Thoracic aorta (tissue), 2 donors: ENCODE results near the gene VSTM4. TPM values are rescaled to one million over a fixed set of nuclear protein-coding genes. Genes with fewer than 3 reads are reported as not detected.

Source experiments
- ATAC-seq: fragments of 150-250 bp; one replicate; pipeline ENCODE4 v1.8.0; 2017; ENCODE audit warnings: low read depth; ENCODE audit not compliant: insufficient number of reproducible peaks, low FRiP score
- DNase-seq: peaks from one replicate; pipeline ENCODE4 v3.0.0-alpha.2; 2020; ENCODE audit warnings: low spot score
- H3K27ac ChIP-seq, 2 donors: fragments of 200-600 bp; sonication (generic); 1 replicate in 1 of 2; 2 replicates in 1 of 2; pipeline ENCODE4 v1.5.1; 2016; ENCODE audit warnings: mild to moderate bottlenecking in 2 of 2, moderate library complexity in 2 of 2
- H3K27me3 ChIP-seq: fragments of 200-600 bp; sonication (generic); replicated peaks from 2 replicates; pipeline ENCODE4 v1.6.0; 2016; ENCODE audit warnings: mild to moderate bottlenecking; ENCODE audit not compliant: insufficient read depth
- H3K36me3 ChIP-seq: fragments of 200-600 bp; sonication (generic); one replicate; pipeline ENCODE4 v1.5.1; 2016
- H3K4me1 ChIP-seq, 2 donors: fragments of 200-600 bp; sonication (generic); 1 replicate in 1 of 2; 2 replicates in 1 of 2; pipeline versions ENCODE4 v1.5.1 to v1.6.0; 2016; ENCODE audit warnings: low read depth in 2 of 2, mild to moderate bottlenecking in 1 of 2; ENCODE audit not compliant: control insufficient read depth in 1 of 2
- H3K4me3 ChIP-seq: fragments of 200-600 bp; sonication (generic); 2 replicates; pipeline ENCODE4 v1.5.1; 2016; ENCODE audit warnings: mild to moderate bottlenecking
- H3K9me3 ChIP-seq: fragments of 200-600 bp; sonication (generic); 2 replicates; pipeline ENCODE4 v1.5.1; 2016
- total RNA-seq, 2 donors: library from RNA; depleted of rRNA; stranded (reverse); fragments of >200 nt; gene quantifications; one replicate each; pipeline versions ENCODE4 v1.1.0 to v1.2.3, GENCODE V29; 2016
- TF ChIP-seq, protein P1 (sequence below): fragments of 200-600 bp; sonication (generic); IDR thresholded peaks from one replicate; pipeline ENCODE4 v1.5.1; 2019; ENCODE audit warnings: antibody characterized with exemption

VSTM4 gene
- total RNA-seq, 2 donors from 2014 or later = 24.4 to 46.4 TPM

DNA sequence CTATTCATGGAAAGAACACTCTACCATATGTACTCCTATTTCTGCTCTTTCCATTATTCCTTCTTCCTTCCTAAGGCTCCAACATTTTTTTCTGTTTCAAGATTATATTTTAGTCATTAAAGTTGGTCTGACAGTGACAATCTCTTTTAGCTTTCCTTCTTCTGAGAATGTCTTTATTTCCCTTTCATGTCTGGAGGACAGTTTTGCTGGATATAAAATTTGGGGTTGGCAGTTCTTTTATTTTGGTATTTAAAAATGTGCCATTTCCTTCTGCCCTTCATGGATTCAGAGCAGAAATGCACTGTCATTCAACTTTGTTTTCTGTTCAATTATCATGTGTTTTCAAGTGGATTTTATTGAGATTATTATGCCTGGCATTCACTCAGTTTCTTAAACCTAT, 53.1 kb downstream of the VSTM4 start:
- H3K27me3 ChIP-seq = no peaks in the 10 kb centered on the region
- H3K4me1 ChIP-seq = peaks cover 0 to 19% of the 10 kb centered on the region in 2 donors
- H3K9me3 ChIP-seq = no peaks in the 10 kb centered on the region
- ATAC-seq (no peak), DNase-seq (no peak)
- no peak overlapping the region for H3K4me3 ChIP-seq
- H3K27ac ChIP-seq = no peak overlapping the region
- TF ChIP-seq, protein P1, sequence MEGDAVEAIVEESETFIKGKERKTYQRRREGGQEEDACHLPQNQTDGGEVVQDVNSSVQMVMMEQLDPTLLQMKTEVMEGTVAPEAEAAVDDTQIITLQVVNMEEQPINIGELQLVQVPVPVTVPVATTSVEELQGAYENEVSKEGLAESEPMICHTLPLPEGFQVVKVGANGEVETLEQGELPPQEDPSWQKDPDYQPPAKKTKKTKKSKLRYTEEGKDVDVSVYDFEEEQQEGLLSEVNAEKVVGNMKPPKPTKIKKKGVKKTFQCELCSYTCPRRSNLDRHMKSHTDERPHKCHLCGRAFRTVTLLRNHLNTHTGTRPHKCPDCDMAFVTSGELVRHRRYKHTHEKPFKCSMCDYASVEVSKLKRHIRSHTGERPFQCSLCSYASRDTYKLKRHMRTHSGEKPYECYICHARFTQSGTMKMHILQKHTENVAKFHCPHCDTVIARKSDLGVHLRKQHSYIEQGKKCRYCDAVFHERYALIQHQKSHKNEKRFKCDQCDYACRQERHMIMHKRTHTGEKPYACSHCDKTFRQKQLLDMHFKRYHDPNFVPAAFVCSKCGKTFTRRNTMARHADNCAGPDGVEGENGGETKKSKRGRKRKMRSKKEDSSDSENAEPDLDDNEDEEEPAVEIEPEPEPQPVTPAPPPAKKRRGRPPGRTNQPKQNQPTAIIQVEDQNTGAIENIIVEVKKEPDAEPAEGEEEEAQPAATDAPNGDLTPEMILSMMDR = no peak
- H3K36me3 ChIP-seq = peaks cover 10% of the 10 kb centered on the region

- Histone ChIP-seq H3K4me1 (peaks cover 0 to 25% of the 10 kb centered on the region in 2 donors), H3K27me3 (no peaks in the 10 kb centered on the region), H3K36me3 (peaks cover 10% of the 10 kb centered on the region), H3K27ac (no peak overlapping the region), H3K4me3 (no peak overlapping the region), H3K9me3 (no peaks in the 10 kb centered on the region)
- ATAC-seq (no peak), DNase-seq (no peak)
- TF ChIP-seq, protein P1 = no peak
These were observed 53.7 kb downstream of the VSTM4 start for GRCh38 chr10:49061667-49062066.

DNA sequence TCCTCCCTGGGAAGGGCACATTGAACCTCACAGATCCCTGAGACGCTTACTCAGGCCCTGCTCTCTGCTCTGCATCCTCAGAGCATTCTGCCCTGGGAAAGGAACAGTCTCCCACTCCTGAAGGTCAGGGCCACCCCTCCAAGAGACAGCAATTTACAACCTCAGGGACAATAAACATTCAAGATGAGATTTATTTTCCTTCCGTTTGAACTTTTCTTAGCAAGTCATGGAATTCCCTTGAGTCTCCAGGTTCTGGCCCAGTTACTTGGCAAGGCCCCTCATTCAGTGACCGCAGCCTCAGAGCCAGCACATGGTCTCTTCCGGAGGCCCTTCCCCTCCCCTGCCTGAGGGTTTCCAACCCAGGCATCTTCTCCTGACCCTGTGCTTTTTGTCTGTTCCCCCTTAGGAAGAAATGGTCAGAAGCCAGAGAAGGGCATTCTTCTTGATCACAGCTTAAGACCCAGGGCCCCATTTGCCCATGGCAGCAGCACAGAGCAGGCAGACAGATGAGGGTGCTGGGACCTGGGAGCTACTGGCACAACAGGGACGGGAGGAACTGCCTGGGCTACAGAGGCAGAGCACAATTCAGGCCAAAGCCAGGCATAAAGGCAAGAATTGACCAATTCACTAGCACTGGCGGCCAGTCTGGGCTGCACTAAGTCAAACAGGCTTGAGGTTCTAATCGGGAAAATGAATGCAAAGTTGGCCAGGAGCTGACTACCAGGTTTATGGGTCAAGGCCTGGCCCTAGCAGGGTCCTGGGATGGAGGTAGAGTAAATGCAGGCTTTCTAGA, 56.7 kb downstream of the VSTM4 start:
- Histone ChIP-seq H3K27me3 (no peaks in the 10 kb centered on the region), H3K4me1 (peaks cover 5 to 55% of the 10 kb centered on the region in 2 donors), H3K36me3 (peaks cover 6% of the 10 kb centered on the region), H3K4me3 (no peak overlapping the region), H3K27ac (peak overlapping the region in 1 of 2 donors; percentile 8), H3K9me3 (no peaks in the 10 kb centered on the region)
- TF ChIP-seq, protein P1 = no peak
- DNase-seq (no peak), ATAC-seq (no peak)

DNA sequence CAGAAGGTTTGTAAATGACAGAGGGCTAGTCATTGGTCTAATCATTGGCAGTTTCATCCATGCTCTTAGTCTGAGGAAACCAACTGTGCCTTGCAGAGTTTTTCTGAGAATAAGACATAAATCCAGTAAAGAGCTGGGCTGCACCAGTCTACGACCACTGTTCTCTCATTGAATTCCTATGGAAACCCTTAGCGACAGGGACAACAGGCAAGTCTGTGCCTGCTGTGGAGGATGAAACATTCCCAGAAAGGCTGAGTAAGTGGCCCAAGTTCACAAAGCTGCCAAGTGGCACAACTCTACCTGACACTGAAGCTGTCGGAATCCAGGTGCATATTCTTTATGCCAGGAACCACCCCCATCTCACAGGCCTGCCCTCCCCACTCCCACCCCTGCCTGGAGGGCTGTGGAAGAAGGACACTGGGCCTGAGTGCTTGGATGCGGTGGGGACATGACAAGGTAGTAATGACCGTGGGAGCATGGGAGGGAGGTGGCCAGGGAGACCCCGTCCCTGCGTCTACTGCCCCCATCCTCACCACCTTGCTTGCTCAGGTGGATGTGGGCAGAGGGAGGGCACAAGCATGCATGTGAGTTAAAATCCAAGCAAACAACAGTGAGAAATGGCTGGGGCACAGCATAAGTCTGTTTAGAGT, 58.0 kb downstream of the VSTM4 start:
- TF ChIP-seq, protein P1 = no peak
- H3K27ac ChIP-seq = no peak overlapping the region
- no peaks in the 10 kb centered on the region for H3K27me3 ChIP-seq
- peaks cover 5 to 64% of the 10 kb centered on the region in 2 donors for H3K4me1 ChIP-seq
- ATAC-seq (no peak), DNase-seq (no peak)
- H3K36me3 ChIP-seq = no peaks in the 10 kb centered on the region
- H3K9me3 ChIP-seq = no peaks in the 10 kb centered on the region
- H3K4me3 ChIP-seq = no peak overlapping the region

DNA sequence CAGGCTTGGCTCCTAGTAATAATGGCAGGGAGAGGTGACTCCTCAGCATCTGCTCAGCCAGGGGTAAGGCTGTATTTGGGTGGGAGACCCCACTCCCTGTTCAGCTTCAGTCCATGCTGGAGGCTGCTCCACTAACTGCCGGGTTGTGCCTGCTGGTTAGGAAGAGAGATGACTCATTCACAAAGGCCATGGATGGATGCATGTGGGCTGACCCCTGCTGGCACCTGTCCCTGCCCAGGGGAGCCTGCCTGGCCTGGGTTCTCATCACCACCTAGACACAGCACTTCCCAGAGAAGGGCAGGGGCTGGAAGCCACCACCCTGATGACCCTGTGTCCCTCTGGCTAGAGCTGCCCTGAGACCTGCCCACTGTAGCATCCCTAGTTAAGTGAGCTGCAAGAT, 59.0 kb downstream of the VSTM4 start:
- Histone ChIP-seq H3K4me1 (peaks cover 5 to 66% of the 10 kb centered on the region in 2 donors), H3K4me3 (no peak overlapping the region), H3K27me3 (no peaks in the 10 kb centered on the region), H3K27ac (no peak overlapping the region), H3K36me3 (no peaks in the 10 kb centered on the region), H3K9me3 (no peaks in the 10 kb centered on the region)
- no peak for ATAC-seq
- TF ChIP-seq, protein P1 = no peak
- DNase-seq = no peak
